ENCODE data around the gene STXBP4.

The STXBP4 gene

GRCh38 chr17:54972406-54973138 is 4.0 kb downstream of the STXBP4 start:
- no peak overlapping the region for H3K4ac ChIP-seq (ENCODE audit: low read length)
- H3K4me2 ChIP-seq (ENCODE audit: insufficient read depth, low read length, poor library complexity, severe bottlenecking), result no peak overlapping the region
- H3K79me1 ChIP-seq (ENCODE audit: low read depth, low read length), result peaks cover 4% of the 10 kb centered on the region
- no peak overlapping the region for H2AFZ ChIP-seq (ENCODE audit: low read length)
- H2BK15ac ChIP-seq (ENCODE audit: low read length), result no peak overlapping the region
- no peak overlapping the region for H4K8ac ChIP-seq (ENCODE audit: low read depth, low read length)
- H3K9ac ChIP-seq (ENCODE audit: low read depth, low read length, poor library complexity), result no peak overlapping the region
- H3K27me3 ChIP-seq (ENCODE audit: control insufficient read depth in 3 of 3, insufficient read depth in 3 of 3, low read depth in 1 of 3, low read length in 3 of 3), result no peaks in the 10 kb centered on the region
- no peak overlapping the region for H3K23ac ChIP-seq (ENCODE audit: low read depth, low read length, poor library complexity)
- H3K18ac ChIP-seq (ENCODE audit: low read length), result no peak overlapping the region
- no peak overlapping the region for H2BK12ac ChIP-seq (ENCODE audit: low read length)
- H3K14ac ChIP-seq (ENCODE audit: low read length), result no peak overlapping the region
- no peak overlapping the region for H2BK5ac ChIP-seq (ENCODE audit: low read length)
- H2AK5ac ChIP-seq (ENCODE audit: low read depth, low read length), result no peak overlapping the region
- H4K91ac ChIP-seq (ENCODE audit: low read depth, low read length, poor library complexity), result no peak overlapping the region
- H3K4me3 ChIP-seq (ENCODE audit: low read length in 2 of 2), result no peak overlapping the region
- H3K36me3 ChIP-seq (replicated peaks in 1 of 2; ENCODE audit: control insufficient read depth in 2 of 2, insufficient read depth in 2 of 2, low read length in 2 of 2), result peaks cover 0 to 2% of the 10 kb centered on the region in 2 donors
- no peak for DNase-seq (ENCODE audit: low spot score)
- peaks cover 0 to 1% of the 10 kb centered on the region in 2 donors for H3K4me1 ChIP-seq (ENCODE audit: control insufficient read depth in 2 of 2, insufficient read depth in 1 of 2, low read depth in 1 of 2, low read length in 2 of 2)
- no CpG with 5 or more reads among the region's 3 CpGs for WGBS, 2 donors (ENCODE audit: extremely low coverage in 2 of 2, insufficient read length in 2 of 2, insufficient replicate concordance in 1 of 2)
- H2BK120ac ChIP-seq (ENCODE audit: low read depth, low read length), result no peak overlapping the region
- H3K9me3 ChIP-seq (replicated peaks in 1 of 2; ENCODE audit: control insufficient read depth in 2 of 2, insufficient read depth in 1 of 2, low read depth in 1 of 2, low read length in 2 of 2), result peaks cover 4 to 19% of the 10 kb centered on the region in 2 donors
- no peak overlapping the region for H3K27ac ChIP-seq (replicated peaks; ENCODE audit: low read length)

- Histone ChIP-seq H3K23ac (ENCODE audit: low read depth, low read length, poor library complexity) (no peak overlapping the region), H2AK5ac (ENCODE audit: low read depth, low read length) (no peak overlapping the region), H3K14ac (ENCODE audit: low read length) (no peak overlapping the region), H2BK120ac (ENCODE audit: low read depth, low read length) (no peak overlapping the region), H2AFZ (ENCODE audit: low read length) (no peak overlapping the region), H3K18ac (ENCODE audit: low read length) (no peak overlapping the region), H4K8ac (ENCODE audit: low read depth, low read length) (no peak overlapping the region), H3K4me3 (ENCODE audit: low read length in 2 of 2) (no peak overlapping the region), H3K9me3 (replicated peaks in 1 of 2; ENCODE audit: control insufficient read depth in 2 of 2, insufficient read depth in 1 of 2, low read depth in 1 of 2, low read length in 2 of 2) (peaks cover 4 to 26% of the 10 kb centered on the region in 2 donors), H3K4ac (ENCODE audit: low read length) (no peak overlapping the region), H3K4me2 (ENCODE audit: insufficient read depth, low read length, poor library complexity, severe bottlenecking) (no peak overlapping the region), H2BK15ac (ENCODE audit: low read length) (no peak overlapping the region), H2BK5ac (ENCODE audit: low read length) (no peak overlapping the region), H3K79me1 (ENCODE audit: low read depth, low read length) (peaks cover 2% of the 10 kb centered on the region), H3K9ac (ENCODE audit: low read depth, low read length, poor library complexity) (no peak overlapping the region), H3K27me3 (ENCODE audit: control insufficient read depth in 3 of 3, insufficient read depth in 3 of 3, low read depth in 1 of 3, low read length in 3 of 3) (no peaks in the 10 kb centered on the region), H2BK12ac (ENCODE audit: low read length) (no peak overlapping the region), H4K91ac (ENCODE audit: low read depth, low read length, poor library complexity) (no peak overlapping the region), H3K27ac (replicated peaks; ENCODE audit: low read length) (no peak overlapping the region), H3K4me1 (ENCODE audit: control insufficient read depth in 2 of 2, insufficient read depth in 1 of 2, low read depth in 1 of 2, low read length in 2 of 2) (peaks cover 0 to 1% of the 10 kb centered on the region in 2 donors), H3K36me3 (replicated peaks in 1 of 2; ENCODE audit: control insufficient read depth in 2 of 2, insufficient read depth in 2 of 2, low read length in 2 of 2) (peaks cover 0 to 2% of the 10 kb centered on the region in 2 donors)
- DNase-seq (ENCODE audit: low spot score), result no peak
- WGBS, 2 donors (ENCODE audit: extremely low coverage in 2 of 2, insufficient read length in 2 of 2, insufficient replicate concordance in 1 of 2), result no CpG with 5 or more reads among the region's 3 CpGs
These were observed 6.2 kb downstream of the STXBP4 start for GRCh38 chr17:54974759-54975158.

- no CpG with 5 or more reads among the region's 3 CpGs for WGBS, 2 donors (ENCODE audit: extremely low coverage in 2 of 2, insufficient read length in 2 of 2, insufficient replicate concordance in 1 of 2)
- Histone ChIP-seq H3K9ac (ENCODE audit: low read depth, low read length, poor library complexity) (no peak overlapping the region), H3K27me3 (ENCODE audit: control insufficient read depth in 3 of 3, insufficient read depth in 3 of 3, low read depth in 1 of 3, low read length in 3 of 3) (no peaks in the 10 kb centered on the region)
These were observed 7.8 kb downstream of the STXBP4 start for GRCh38 chr17:54976316-54976715.

GRCh38 chr17:54977744-54978143 is 9.2 kb downstream of the STXBP4 start:
- Histone ChIP-seq H4K91ac (ENCODE audit: low read depth, low read length, poor library complexity) (no peak overlapping the region), H3K14ac (ENCODE audit: low read length) (no peak overlapping the region), H3K9me3 (replicated peaks in 1 of 2; ENCODE audit: control insufficient read depth in 2 of 2, insufficient read depth in 1 of 2, low read depth in 1 of 2, low read length in 2 of 2) (peaks cover 6 to 36% of the 10 kb centered on the region in 2 donors), H3K9ac (ENCODE audit: low read depth, low read length, poor library complexity) (no peak overlapping the region), H3K4ac (ENCODE audit: low read length) (no peak overlapping the region), H4K8ac (ENCODE audit: low read depth, low read length) (no peak overlapping the region), H2BK120ac (ENCODE audit: low read depth, low read length) (no peak overlapping the region), H2AK5ac (ENCODE audit: low read depth, low read length) (no peak overlapping the region), H3K27ac (replicated peaks; ENCODE audit: low read length) (no peak overlapping the region), H3K4me1 (ENCODE audit: control insufficient read depth in 2 of 2, insufficient read depth in 1 of 2, low read depth in 1 of 2, low read length in 2 of 2) (no peaks in the 10 kb centered on the region), H2AFZ (ENCODE audit: low read length) (no peak overlapping the region), H3K27me3 (ENCODE audit: control insufficient read depth in 3 of 3, insufficient read depth in 3 of 3, low read depth in 1 of 3, low read length in 3 of 3) (no peaks in the 10 kb centered on the region), H3K79me1 (ENCODE audit: low read depth, low read length) (peaks cover 2% of the 10 kb centered on the region), H3K18ac (ENCODE audit: low read length) (no peak overlapping the region), H2BK15ac (ENCODE audit: low read length) (no peak overlapping the region), H2BK5ac (ENCODE audit: low read length) (no peak overlapping the region), H2BK12ac (ENCODE audit: low read length) (no peak overlapping the region), H3K36me3 (replicated peaks in 1 of 2; ENCODE audit: control insufficient read depth in 2 of 2, insufficient read depth in 2 of 2, low read length in 2 of 2) (peaks cover 0 to 2% of the 10 kb centered on the region in 2 donors), H3K4me2 (ENCODE audit: insufficient read depth, low read length, poor library complexity, severe bottlenecking) (no peak overlapping the region), H3K4me3 (ENCODE audit: low read length in 2 of 2) (no peak overlapping the region), H3K23ac (ENCODE audit: low read depth, low read length, poor library complexity) (no peak overlapping the region)
- DNase-seq (ENCODE audit: low spot score), result no peak
- WGBS, 2 donors (ENCODE audit: extremely low coverage in 2 of 2, insufficient read length in 2 of 2, insufficient replicate concordance in 1 of 2), result no CpG with 5 or more reads among the region's 2 CpGs

More at GRCh38 chr17:54976316-54976715, 7.8 kb downstream of the STXBP4 start:
- Histone ChIP-seq H3K14ac (ENCODE audit: low read length) (no peak overlapping the region), H3K23ac (ENCODE audit: low read depth, low read length, poor library complexity) (no peak overlapping the region), H2AK5ac (ENCODE audit: low read depth, low read length) (no peak overlapping the region), H3K18ac (ENCODE audit: low read length) (no peak overlapping the region), H3K4ac (ENCODE audit: low read length) (no peak overlapping the region), H2AFZ (ENCODE audit: low read length) (no peak overlapping the region), H2BK12ac (ENCODE audit: low read length) (no peak overlapping the region), H3K4me2 (ENCODE audit: insufficient read depth, low read length, poor library complexity, severe bottlenecking) (no peak overlapping the region), H2BK120ac (ENCODE audit: low read depth, low read length) (no peak overlapping the region), H3K4me3 (ENCODE audit: low read length in 2 of 2) (no peak overlapping the region), H2BK15ac (ENCODE audit: low read length) (no peak overlapping the region), H3K4me1 (ENCODE audit: control insufficient read depth in 2 of 2, insufficient read depth in 1 of 2, low read depth in 1 of 2, low read length in 2 of 2) (no peaks in the 10 kb centered on the region), H2BK5ac (ENCODE audit: low read length) (no peak overlapping the region), H3K36me3 (replicated peaks in 1 of 2; ENCODE audit: control insufficient read depth in 2 of 2, insufficient read depth in 2 of 2, low read length in 2 of 2) (peaks cover 0 to 2% of the 10 kb centered on the region in 2 donors), H3K79me1 (ENCODE audit: low read depth, low read length) (peaks cover 2% of the 10 kb centered on the region), H4K91ac (ENCODE audit: low read depth, low read length, poor library complexity) (no peak overlapping the region), H3K27ac (replicated peaks; ENCODE audit: low read length) (no peak overlapping the region), H4K8ac (ENCODE audit: low read depth, low read length) (no peak overlapping the region), H3K9me3 (replicated peaks in 1 of 2; ENCODE audit: control insufficient read depth in 2 of 2, insufficient read depth in 1 of 2, low read depth in 1 of 2, low read length in 2 of 2) (peaks cover 6 to 36% of the 10 kb centered on the region in 2 donors)
- no peak for DNase-seq (ENCODE audit: low spot score)

Data from neuronal stem cell (in vitro differentiated cells).